GM21717 (cell line): Measurements from ENCODE around the gene NXT1.

Source experiments
- ATAC-seq: cut with Tn5 transposase; IDR thresholded peaks from one replicate; pipeline ENCODE4 v1.9.1; 2021; ENCODE audit warnings: mild to moderate bottlenecking, moderate library complexity; ENCODE audit not compliant: unreplicated experiment

NXT1 gene

GRCh38 chr20:23358563-23358906 lies 7.9 kb downstream of the NXT1 start:
- ATAC-seq = no peak

GRCh38 chr20:23358923-23359593 lies 8.5 kb downstream of the NXT1 start:
- no peak for ATAC-seq

GRCh38 chr20:23360531-23360930 lies 9.9 kb downstream of the NXT1 start:
- ATAC-seq = no peak

GRCh38 chr20:23361119-23361475 lies 10.5 kb downstream of the NXT1 start:
- no peak for ATAC-seq

GRCh38 chr20:23361476-23362391 lies 11.1 kb downstream of the NXT1 start, which contains the start of gene GZF1:
Gene GZF1, plus strand, starts transcription at chr20:23362182. Its CDS starts 2,202 bp downstream, at chr20:23364384.
- ATAC-seq = peak; percentile 58

GRCh38 chr20:23362392-23363256 lies 12.0 kb downstream of the NXT1 start:
- ATAC-seq = no peak

- no peak for ATAC-seq
Observed at GRCh38 chr20:23363257-23363649, 12.7 kb downstream of the NXT1 start.

- ATAC-seq = no peak
Observed at GRCh38 chr20:23365390-23366165, 15.0 kb downstream of the NXT1 start.

- no peak for ATAC-seq
Observed at GRCh38 chr20:23366384-23366783, 15.8 kb downstream of the NXT1 start.

- ATAC-seq = no peak
Observed at GRCh38 chr20:23367770-23368169, 17.2 kb downstream of the NXT1 start.

GRCh38 chr20:23368316-23369071 lies 17.9 kb downstream of the NXT1 start:
- ATAC-seq = no peak

- no peak for ATAC-seq
Observed at GRCh38 chr20:23369072-23369823, 18.7 kb downstream of the NXT1 start.

- ATAC-seq = no peak
Observed at GRCh38 chr20:23370274-23370673, 19.7 kb downstream of the NXT1 start.

- no peak for ATAC-seq
Observed at GRCh38 chr20:23370873-23371272, 20.3 kb downstream of the NXT1 start.

GRCh38 chr20:23371496-23371895 lies 20.9 kb downstream of the NXT1 start:
- ATAC-seq = no peak

- ATAC-seq = no peak
Observed at GRCh38 chr20:23374441-23374840, 23.9 kb downstream of the NXT1 start.

- no peak for ATAC-seq
Observed at GRCh38 chr20:23375827-23376226, 25.2 kb downstream of the NXT1 start.

- no peak for ATAC-seq
Observed at GRCh38 chr20:23379772-23380171, 29.2 kb downstream of the NXT1 start.

GRCh38 chr20:23381876-23382275 lies 31.3 kb downstream of the NXT1 start:
- ATAC-seq = no peak
